ENCODE data around the gene IVNS1ABP. TPM values are rescaled to one million over a fixed set of nuclear protein-coding genes. Genes with fewer than 3 reads are reported as not detected.

Gene IVNS1ABP
- total and polyA plus RNA-seq, 2 donors (not counting 1 experiment from before 2014, with no cell fraction given): 17.8 to 23.8 TPM

GRCh38 chr1:185342672-185343259 is 25.7 kb upstream of the IVNS1ABP start:
- Histone ChIP-seq H3K4me3 (replicated peaks in 1 of 4; ENCODE audit: control extremely low read depth in 1 of 4, insufficient read depth in 1 of 4, low read depth in 3 of 4, low read length in 4 of 4) (no peak overlapping the region), H3K79me2 (ENCODE audit: control insufficient read depth, insufficient read depth, low read length) (no peaks in the 10 kb centered on the region), H4K20me1 (ENCODE audit: control insufficient read depth, extremely low read depth, insufficient read depth, low read length) (no peaks in the 10 kb centered on the region), H3K36me3 (ENCODE audit: control insufficient read depth, insufficient read depth, low read length) (no peaks in the 10 kb centered on the region), H3K27ac (ENCODE audit: insufficient read depth, low read length) (no peak overlapping the region), H3K27me3 (ENCODE audit: control insufficient read depth, insufficient read depth, low read length) (no peaks in the 10 kb centered on the region), H3K4me1 (ENCODE audit: control insufficient read depth, extremely low read depth, insufficient read depth, low read length) (no peaks in the 10 kb centered on the region), H3K4me2 (ENCODE audit: extremely low read depth, insufficient read depth, low read length) (no peak overlapping the region), H3K9ac (ENCODE audit: insufficient read depth, low read length) (no peak overlapping the region), H3K9me3 (ENCODE audit: control insufficient read depth, insufficient read depth, low read depth, low read length) (no peaks in the 10 kb centered on the region), H2AFZ (ENCODE audit: low read length) (no peak overlapping the region)
- TF ChIP-seq EZH2 (IDR thresholded peaks at IDR 0.05; ENCODE audit: low read length, missing control alignments): no peak
- TF ChIP-seq CTCF (conservative IDR thresholded peaks at IDR 0.05 in 1 of 2, IDR thresholded peaks at IDR 0.05 in 1 of 2; ENCODE audit: low read depth in 1 of 2, low read length in 2 of 2): no peak
- DNase-seq (ENCODE audit: low read depth in 2 of 2): no peak

GRCh38 chr1:185342017-185342416 is 25.0 kb upstream of the IVNS1ABP start:
- Histone ChIP-seq H4K20me1 (ENCODE audit: control insufficient read depth, extremely low read depth, insufficient read depth, low read length) (no peaks in the 10 kb centered on the region), H3K9me3 (ENCODE audit: control insufficient read depth, insufficient read depth, low read depth, low read length) (no peaks in the 10 kb centered on the region), H3K4me1 (ENCODE audit: control insufficient read depth, extremely low read depth, insufficient read depth, low read length) (no peaks in the 10 kb centered on the region), H3K79me2 (ENCODE audit: control insufficient read depth, insufficient read depth, low read length) (no peaks in the 10 kb centered on the region), H3K27me3 (ENCODE audit: control insufficient read depth, insufficient read depth, low read length) (no peaks in the 10 kb centered on the region), H3K36me3 (ENCODE audit: control insufficient read depth, insufficient read depth, low read length) (no peaks in the 10 kb centered on the region), H3K4me3 (replicated peaks in 1 of 4; ENCODE audit: control extremely low read depth in 1 of 4, insufficient read depth in 1 of 4, low read depth in 3 of 4, low read length in 4 of 4) (no peak overlapping the region), H3K4me2 (ENCODE audit: extremely low read depth, insufficient read depth, low read length) (no peak overlapping the region), H3K27ac (ENCODE audit: insufficient read depth, low read length) (no peak overlapping the region), H2AFZ (ENCODE audit: low read length) (no peak overlapping the region), H3K9ac (ENCODE audit: insufficient read depth, low read length) (no peak overlapping the region)
- DNase-seq (ENCODE audit: low read depth in 2 of 2): no peak
- TF ChIP-seq EZH2 (IDR thresholded peaks at IDR 0.05; ENCODE audit: low read length, missing control alignments): no peak
- no peak for TF ChIP-seq CTCF (conservative IDR thresholded peaks at IDR 0.05 in 1 of 2, IDR thresholded peaks at IDR 0.05 in 1 of 2; ENCODE audit: low read depth in 1 of 2, low read length in 2 of 2)

- Histone ChIP-seq H3K4me1 (ENCODE audit: control insufficient read depth, extremely low read depth, insufficient read depth, low read length) (no peaks in the 10 kb centered on the region), H3K27ac (ENCODE audit: insufficient read depth, low read length) (no peak overlapping the region), H3K9me3 (ENCODE audit: control insufficient read depth, insufficient read depth, low read depth, low read length) (no peaks in the 10 kb centered on the region), H3K27me3 (ENCODE audit: control insufficient read depth, insufficient read depth, low read length) (no peaks in the 10 kb centered on the region), H2AFZ (ENCODE audit: low read length) (no peak overlapping the region), H4K20me1 (ENCODE audit: control insufficient read depth, extremely low read depth, insufficient read depth, low read length) (no peaks in the 10 kb centered on the region), H3K4me3 (replicated peaks in 1 of 4; ENCODE audit: control extremely low read depth in 1 of 4, insufficient read depth in 1 of 4, low read depth in 3 of 4, low read length in 4 of 4) (no peak overlapping the region), H3K79me2 (ENCODE audit: control insufficient read depth, insufficient read depth, low read length) (no peaks in the 10 kb centered on the region), H3K4me2 (ENCODE audit: extremely low read depth, insufficient read depth, low read length) (no peak overlapping the region), H3K36me3 (ENCODE audit: control insufficient read depth, insufficient read depth, low read length) (no peaks in the 10 kb centered on the region), H3K9ac (ENCODE audit: insufficient read depth, low read length) (no peak overlapping the region)
- TF ChIP-seq CTCF (conservative IDR thresholded peaks at IDR 0.05 in 1 of 2, IDR thresholded peaks at IDR 0.05 in 1 of 2; ENCODE audit: low read depth in 1 of 2, low read length in 2 of 2): no peak
- no peak for TF ChIP-seq EZH2 (IDR thresholded peaks at IDR 0.05; ENCODE audit: low read length, missing control alignments)
- DNase-seq (ENCODE audit: low read depth in 2 of 2): no peak
Measured at GRCh38 chr1:185341196-185341781, 24.2 kb upstream of the IVNS1ABP start.
